Epithelial cell of proximal tubule (primary cell): ENCODE measurements around the gene ZC2HC1B. TPM values are rescaled to one million over a fixed set of nuclear protein-coding genes. Genes with fewer than 3 reads are reported as not detected.

Source experiments
- DNase-seq: peaks from one replicate; pipeline ENCODE4 v3.0.0-alpha.2; 2011; ENCODE audit warnings: low read depth
- H3K4me3 ChIP-seq: 2 replicates; pipeline ENCODE4 v1.5.1; 2011; ENCODE audit warnings: low read depth, mild to moderate bottlenecking, low read length
- total RNA-seq: library from RNA; depleted of rRNA; stranded (reverse); fragments of >200 nt; gene quantifications from 2 replicates; pipeline ENCODE4 v1.2.3, GENCODE V29; 2015
- TF ChIP-seq, protein P1 (sequence below): conservative IDR thresholded peaks from 2 replicates; pipeline ENCODE4 v1.5.1; 2012; ENCODE audit warnings: low read depth, mild to moderate bottlenecking, low read length

Gene ZC2HC1B
- total RNA-seq, 1 donor from 2014 or later = not detected

DNA sequence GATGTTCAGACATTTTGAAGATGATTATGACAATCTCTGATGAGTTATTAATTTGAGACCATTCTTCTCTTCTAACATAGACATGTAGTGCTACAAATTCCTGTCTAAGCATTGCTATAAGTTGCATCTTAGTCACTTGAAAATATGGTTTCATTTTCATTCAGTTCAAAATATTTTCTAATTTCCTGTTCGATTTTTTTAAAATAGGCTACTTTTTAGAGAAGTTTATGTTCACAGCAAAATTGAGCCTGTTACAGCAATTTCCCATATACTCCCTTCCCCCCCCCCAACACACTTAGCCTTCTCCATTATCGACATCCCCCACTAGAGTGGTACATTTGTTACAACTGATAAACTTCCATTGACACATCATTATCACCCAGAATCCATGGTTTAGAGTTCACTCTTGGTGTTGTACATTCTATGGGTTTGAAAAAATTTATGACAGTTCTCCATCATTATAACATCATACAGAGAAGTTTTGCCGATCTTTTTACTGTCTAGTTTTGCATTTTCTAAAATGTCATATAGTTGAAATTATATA, 112.6 kb downstream of the ZC2HC1B start:
- TF ChIP-seq, protein P1, sequence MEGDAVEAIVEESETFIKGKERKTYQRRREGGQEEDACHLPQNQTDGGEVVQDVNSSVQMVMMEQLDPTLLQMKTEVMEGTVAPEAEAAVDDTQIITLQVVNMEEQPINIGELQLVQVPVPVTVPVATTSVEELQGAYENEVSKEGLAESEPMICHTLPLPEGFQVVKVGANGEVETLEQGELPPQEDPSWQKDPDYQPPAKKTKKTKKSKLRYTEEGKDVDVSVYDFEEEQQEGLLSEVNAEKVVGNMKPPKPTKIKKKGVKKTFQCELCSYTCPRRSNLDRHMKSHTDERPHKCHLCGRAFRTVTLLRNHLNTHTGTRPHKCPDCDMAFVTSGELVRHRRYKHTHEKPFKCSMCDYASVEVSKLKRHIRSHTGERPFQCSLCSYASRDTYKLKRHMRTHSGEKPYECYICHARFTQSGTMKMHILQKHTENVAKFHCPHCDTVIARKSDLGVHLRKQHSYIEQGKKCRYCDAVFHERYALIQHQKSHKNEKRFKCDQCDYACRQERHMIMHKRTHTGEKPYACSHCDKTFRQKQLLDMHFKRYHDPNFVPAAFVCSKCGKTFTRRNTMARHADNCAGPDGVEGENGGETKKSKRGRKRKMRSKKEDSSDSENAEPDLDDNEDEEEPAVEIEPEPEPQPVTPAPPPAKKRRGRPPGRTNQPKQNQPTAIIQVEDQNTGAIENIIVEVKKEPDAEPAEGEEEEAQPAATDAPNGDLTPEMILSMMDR = no peak
- DNase-seq = no peak
- no peak overlapping the region for H3K4me3 ChIP-seq

GRCh38 chr6:143980921-143981320, 116.6 kb downstream of the ZC2HC1B start:
- TF ChIP-seq, protein P1 = no peak
- no peak for DNase-seq

GRCh38 chr6:143982968-143983367, 118.7 kb downstream of the ZC2HC1B start:
- TF ChIP-seq, protein P1 = no peak
- no peak overlapping the region for H3K4me3 ChIP-seq
- DNase-seq = no peak

More at GRCh38 chr6:143980921-143981320, 116.6 kb downstream of the ZC2HC1B start:
- no peak overlapping the region for H3K4me3 ChIP-seq

DNA sequence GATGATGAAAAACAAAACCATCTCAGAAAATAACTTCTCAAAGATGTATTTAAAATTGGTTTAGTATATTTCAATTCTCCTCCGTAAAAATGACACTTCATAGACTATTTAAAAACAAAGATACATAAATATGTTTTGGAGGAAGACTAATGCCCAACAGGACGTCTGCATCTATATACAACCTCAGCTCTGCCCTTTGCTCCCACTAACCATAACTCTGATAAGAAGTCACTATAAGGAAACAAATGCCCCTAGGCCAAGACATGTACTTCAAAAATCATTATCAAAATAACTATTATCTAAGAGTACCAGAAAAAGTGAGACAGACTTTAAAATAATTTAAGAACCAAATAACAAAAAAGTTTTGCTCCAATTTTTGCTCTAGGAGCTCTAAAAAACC, 120.4 kb downstream of the ZC2HC1B start:
- no peak overlapping the region for H3K4me3 ChIP-seq
- TF ChIP-seq, protein P1 = no peak
- no peak for DNase-seq

GRCh38 chr6:143986463-143987065, 122.3 kb downstream of the ZC2HC1B start:
- DNase-seq = no peak
- no peak overlapping the region for H3K4me3 ChIP-seq
- TF ChIP-seq, protein P1 = no peak

Other genes with a start within 250 kb of the ZC2HC1B start
- 13.8 and 15.9 TPM in 2 replicates for gene PHACTR2, start 186.5 kb upstream of the ZC2HC1B start, total RNA-seq
- gene LTV1, start 21.1 kb upstream of the ZC2HC1B start, total RNA-seq = 18.0 and 23.3 TPM in 2 replicates
- gene PLAGL1, start 143.8 kb downstream of the ZC2HC1B start, total RNA-seq = 17.4 and 22.1 TPM in 2 replicates
- gene SF3B5, start 231.1 kb downstream of the ZC2HC1B start, total RNA-seq = 200 and 280 TPM in 2 replicates